ENCODE measurements around the gene TTC12.

The TTC12 gene

GRCh38 chr11:113324250-113324649 is 9.9 kb downstream of the TTC12 start:
- Mint-ChIP-seq H3K4me3 (no peak overlapping the region), H3K9me3 (no peaks in the 10 kb centered on the region), H3K36me3 (peaks cover 2% of the 10 kb centered on the region), H3K4me1 (no peaks in the 10 kb centered on the region), H3K27me3 (no peaks in the 10 kb centered on the region), H3K27ac (no peak overlapping the region)
- no peak for DNase-seq
- CTCF ChIA-PET: interaction anchor here (1.1 to 2.7 kb wide), 2 partner anchors 14 to 18 kb away, joined by 4 to 10 read pairs; no protein-coding TSS in a partner anchor

GRCh38 chr11:113329725-113330124 is 15.3 kb downstream of the TTC12 start:
- no peak overlapping the region for H3K4me3 Mint-ChIP-seq
- peaks cover 2% of the 10 kb centered on the region for H3K36me3 Mint-ChIP-seq
- no peak overlapping the region for H3K27ac Mint-ChIP-seq
- H3K4me1 Mint-ChIP-seq: no peaks in the 10 kb centered on the region
- CTCF ChIA-PET: interaction anchor here (1.4 kb wide), 1 partner anchor 466 kb away, joined by 3 read pairs; no protein-coding TSS in a partner anchor
- no peaks in the 10 kb centered on the region for H3K27me3 Mint-ChIP-seq
- H3K9me3 Mint-ChIP-seq: no peaks in the 10 kb centered on the region
- no peak for DNase-seq

- no peak overlapping the region for H3K4me3 Mint-ChIP-seq
- H3K36me3 Mint-ChIP-seq: peaks cover 5% of the 10 kb centered on the region
- H3K27ac Mint-ChIP-seq: no peak overlapping the region
- no peaks in the 10 kb centered on the region for H3K27me3 Mint-ChIP-seq
- no peaks in the 10 kb centered on the region for H3K9me3 Mint-ChIP-seq
- CTCF ChIA-PET: no interaction called here
- no peak for DNase-seq
- no peaks in the 10 kb centered on the region for H3K4me1 Mint-ChIP-seq
Measured at GRCh38 chr11:113331441-113331840, 17.1 kb downstream of the TTC12 start.

GRCh38 chr11:113332023-113332422 is 17.6 kb downstream of the TTC12 start:
- peaks cover 5% of the 10 kb centered on the region for H3K36me3 Mint-ChIP-seq
- H3K4me3 Mint-ChIP-seq: no peak overlapping the region
- H3K27me3 Mint-ChIP-seq: no peaks in the 10 kb centered on the region
- H3K9me3 Mint-ChIP-seq: no peaks in the 10 kb centered on the region
- no peaks in the 10 kb centered on the region for H3K4me1 Mint-ChIP-seq
- CTCF ChIA-PET: no interaction called here
- no peak for DNase-seq
- no peak overlapping the region for H3K27ac Mint-ChIP-seq

GRCh38 chr11:113332638-113333329 is 18.4 kb downstream of the TTC12 start:
- H3K36me3 Mint-ChIP-seq: peaks cover 5% of the 10 kb centered on the region
- CTCF ChIA-PET: no interaction called here

GRCh38 chr11:113334183-113334582 is 19.8 kb downstream of the TTC12 start:
- DNase-seq: no peak
- Mint-ChIP-seq H3K4me1 (no peaks in the 10 kb centered on the region), H3K27ac (no peak overlapping the region), H3K27me3 (no peaks in the 10 kb centered on the region), H3K9me3 (no peaks in the 10 kb centered on the region), H3K36me3 (peaks cover 3% of the 10 kb centered on the region), H3K4me3 (no peak overlapping the region)
- CTCF ChIA-PET: interaction anchor here (0.9 to 1.4 kb wide), 2 partner anchors 28 to 253 kb away, joined by 3 read pairs; no protein-coding TSS in a partner anchor

More at GRCh38 chr11:113332638-113333329, 18.4 kb downstream of the TTC12 start:
- DNase-seq: no peak
- H3K4me1 Mint-ChIP-seq: no peaks in the 10 kb centered on the region
- no peaks in the 10 kb centered on the region for H3K27me3 Mint-ChIP-seq
- H3K27ac Mint-ChIP-seq: no peak overlapping the region
- H3K9me3 Mint-ChIP-seq: no peaks in the 10 kb centered on the region
- H3K4me3 Mint-ChIP-seq: no peak overlapping the region

GRCh38 chr11:113338730-113339129 is 24.3 kb downstream of the TTC12 start:
- no peak for DNase-seq
- Mint-ChIP-seq H3K4me1 (no peaks in the 10 kb centered on the region), H3K9me3 (no peaks in the 10 kb centered on the region), H3K27me3 (no peaks in the 10 kb centered on the region), H3K36me3 (peaks cover 3% of the 10 kb centered on the region), H3K27ac (no peak overlapping the region), H3K4me3 (no peak overlapping the region)
- CTCF ChIA-PET: interaction anchor here (0.8 kb wide), 1 partner anchor 14 kb away, joined by 4 read pairs; no protein-coding TSS in a partner anchor

GRCh38 chr11:113339929-113340589 is 25.7 kb downstream of the TTC12 start:
- DNase-seq: no peak
- CTCF ChIA-PET: no interaction called here
- no peak overlapping the region for H3K27ac Mint-ChIP-seq
- H3K4me1 Mint-ChIP-seq: no peaks in the 10 kb centered on the region
- H3K36me3 Mint-ChIP-seq: peaks cover 3% of the 10 kb centered on the region
- H3K9me3 Mint-ChIP-seq: no peaks in the 10 kb centered on the region
- no peaks in the 10 kb centered on the region for H3K27me3 Mint-ChIP-seq
- H3K4me3 Mint-ChIP-seq: no peak overlapping the region

- Mint-ChIP-seq H3K9me3 (no peaks in the 10 kb centered on the region), H3K4me1 (no peaks in the 10 kb centered on the region), H3K4me3 (no peak overlapping the region), H3K27me3 (no peaks in the 10 kb centered on the region), H3K36me3 (no peaks in the 10 kb centered on the region), H3K27ac (no peak overlapping the region)
- CTCF ChIA-PET: no interaction called here
- no peak for DNase-seq
Measured at GRCh38 chr11:113341388-113342165, 27.2 kb downstream of the TTC12 start.

GRCh38 chr11:113345978-113346377 is 31.6 kb downstream of the TTC12 start:
- H3K4me3 Mint-ChIP-seq: no peak overlapping the region
- no peaks in the 10 kb centered on the region for H3K27me3 Mint-ChIP-seq
- no peaks in the 10 kb centered on the region for H3K4me1 Mint-ChIP-seq
- H3K27ac Mint-ChIP-seq: no peak overlapping the region
- H3K9me3 Mint-ChIP-seq: no peaks in the 10 kb centered on the region
- no peaks in the 10 kb centered on the region for H3K36me3 Mint-ChIP-seq
- no peak for DNase-seq
- CTCF ChIA-PET: no interaction called here

- Mint-ChIP-seq H3K36me3 (peaks cover 5% of the 10 kb centered on the region), H3K9me3 (no peaks in the 10 kb centered on the region), H3K27me3 (no peaks in the 10 kb centered on the region), H3K4me1 (no peaks in the 10 kb centered on the region), H3K4me3 (no peak overlapping the region), H3K27ac (no peak overlapping the region)
- CTCF ChIA-PET: no interaction called here
- no peak for DNase-seq
Measured at GRCh38 chr11:113349528-113349927, 35.1 kb downstream of the TTC12 start.

- Mint-ChIP-seq H3K27me3 (no peaks in the 10 kb centered on the region), H3K4me1 (no peaks in the 10 kb centered on the region), H3K27ac (no peak overlapping the region), H3K9me3 (no peaks in the 10 kb centered on the region), H3K36me3 (peaks cover 7% of the 10 kb centered on the region), H3K4me3 (no peak overlapping the region)
- DNase-seq: no peak
- CTCF ChIA-PET: no interaction called here
Measured at GRCh38 chr11:113350336-113351067, 36.1 kb downstream of the TTC12 start.

GRCh38 chr11:113351068-113351450 is 36.7 kb downstream of the TTC12 start:
- H3K4me1 Mint-ChIP-seq: no peaks in the 10 kb centered on the region
- H3K27ac Mint-ChIP-seq: no peak overlapping the region
- CTCF ChIA-PET: no interaction called here
- H3K4me3 Mint-ChIP-seq: no peak overlapping the region
- no peaks in the 10 kb centered on the region for H3K27me3 Mint-ChIP-seq
- H3K36me3 Mint-ChIP-seq: peaks cover 13% of the 10 kb centered on the region
- peaks cover 4% of the 10 kb centered on the region for H3K9me3 Mint-ChIP-seq
- no peak for DNase-seq

- Mint-ChIP-seq H3K36me3 (peaks cover 17% of the 10 kb centered on the region), H3K27ac (no peak overlapping the region), H3K27me3 (no peaks in the 10 kb centered on the region), H3K4me1 (no peaks in the 10 kb centered on the region), H3K4me3 (no peak overlapping the region), H3K9me3 (peaks cover 8% of the 10 kb centered on the region)
- no peak for DNase-seq
- CTCF ChIA-PET: no interaction called here
Measured at GRCh38 chr11:113351480-113351879, 37.1 kb downstream of the TTC12 start.

Data from activated naive CD4-positive, alpha-beta T cell treated with anti-CD3 and anti-CD28 coated beads, Interleukin-2, amount 10 ng/mL, durations not matched to agents 7 days and 5 days (primary cell).